ENCODE data around the gene MNAT1.

The MNAT1 gene

GRCh38 chr14:60945984-60946383 lies 211.4 kb downstream of the MNAT1 start:
- no peak overlapping the region for H3K4me3 ChIP-seq (ENCODE audit: low read depth, low read length)
- no peak for DNase-seq
- in situ Hi-C loops (cut with HindIII; ENCODE audit: low pct_ligation_motif_present, low sequenced_read_pairs): no loop called here
- no peak for TF ChIP-seq CTCF (IDR thresholded peaks at IDR 0.05; ENCODE audit: low read depth, low read length, missing control alignments)
- H3K27me3 ChIP-seq (replicated peaks): no peaks in the 10 kb centered on the region
- H3K27ac ChIP-seq: no peak overlapping the region
- no peaks in the 10 kb centered on the region for H3K36me3 ChIP-seq (replicated peaks)

- TF ChIP-seq CTCF (IDR thresholded peaks at IDR 0.05; ENCODE audit: low read depth, low read length, missing control alignments): no peak
- in situ Hi-C loops (cut with HindIII; ENCODE audit: low pct_ligation_motif_present, low sequenced_read_pairs): no loop called here
- no peak overlapping the region for H3K27ac ChIP-seq
- DNase-seq: no peak
- H3K27me3 ChIP-seq (replicated peaks): no peaks in the 10 kb centered on the region
- no peaks in the 10 kb centered on the region for H3K36me3 ChIP-seq (replicated peaks)
- no peak overlapping the region for H3K4me3 ChIP-seq (ENCODE audit: low read depth, low read length)
These were observed 212.2 kb downstream of the MNAT1 start for GRCh38 chr14:60946773-60947172.

GRCh38 chr14:60951776-60952435 lies 217.3 kb downstream of the MNAT1 start:
- Histone ChIP-seq H3K27ac (no peak overlapping the region), H3K36me3 (replicated peaks) (no peaks in the 10 kb centered on the region), H3K4me3 (ENCODE audit: low read depth, low read length) (no peak overlapping the region), H3K27me3 (replicated peaks) (no peaks in the 10 kb centered on the region)
- in situ Hi-C loops (cut with HindIII; ENCODE audit: low pct_ligation_motif_present, low sequenced_read_pairs): no loop called here
- no peak for DNase-seq
- no peak for TF ChIP-seq CTCF (IDR thresholded peaks at IDR 0.05; ENCODE audit: low read depth, low read length, missing control alignments)

GRCh38 chr14:60956202-60956601 lies 221.6 kb downstream of the MNAT1 start:
- TF ChIP-seq CTCF (IDR thresholded peaks at IDR 0.05; ENCODE audit: low read depth, low read length, missing control alignments): no peak
- DNase-seq: no peak
- H3K36me3 ChIP-seq (replicated peaks): no peaks in the 10 kb centered on the region
- no peak overlapping the region for H3K27ac ChIP-seq
- no peak overlapping the region for H3K4me3 ChIP-seq (ENCODE audit: low read depth, low read length)
- in situ Hi-C loops (cut with HindIII; ENCODE audit: low pct_ligation_motif_present, low sequenced_read_pairs): no loop called here
- H3K27me3 ChIP-seq (replicated peaks): no peaks in the 10 kb centered on the region

GRCh38 chr14:60956632-60957031 lies 222.1 kb downstream of the MNAT1 start:
- Histone ChIP-seq H3K27me3 (replicated peaks) (no peaks in the 10 kb centered on the region), H3K36me3 (replicated peaks) (no peaks in the 10 kb centered on the region), H3K27ac (no peak overlapping the region), H3K4me3 (ENCODE audit: low read depth, low read length) (no peak overlapping the region)
- TF ChIP-seq CTCF (IDR thresholded peaks at IDR 0.05; ENCODE audit: low read depth, low read length, missing control alignments): no peak
- no peak for DNase-seq
- in situ Hi-C loops (cut with HindIII; ENCODE audit: low pct_ligation_motif_present, low sequenced_read_pairs): no loop called here

- TF ChIP-seq CTCF (IDR thresholded peaks at IDR 0.05; ENCODE audit: low read depth, low read length, missing control alignments): no peak
- DNase-seq: no peak
- Histone ChIP-seq H3K27ac (no peak overlapping the region), H3K36me3 (replicated peaks) (no peaks in the 10 kb centered on the region), H3K27me3 (replicated peaks) (no peaks in the 10 kb centered on the region), H3K4me3 (ENCODE audit: low read depth, low read length) (no peak overlapping the region)
- in situ Hi-C loops (cut with HindIII; ENCODE audit: low pct_ligation_motif_present, low sequenced_read_pairs): no loop called here
These were observed 223.6 kb downstream of the MNAT1 start for GRCh38 chr14:60958146-60958545.

Measured in brain microvascular endothelial cell (primary cell).